ENCODE measurements around the gene PLEKHA3. TPM values are rescaled to one million over a fixed set of nuclear protein-coding genes. Genes with fewer than 3 reads are reported as not detected.

Gene PLEKHA3
- total and polyA plus RNA-seq, 9 of the 15 experiments (the other 6 are each of a cell fraction or from before 2014, with no cell fraction given): 2.3 to 23.4 (median 10.5) TPM

GRCh38 chr2:178478130-178478438, 2.2 kb upstream of the PLEKHA3 start:
- FAIRE-seq (no peak), DNase-seq (ENCODE audit: extremely low read depth in 1 of 4, low spot score in 3 of 4) (peak; percentile 36 to 53 (median 44)), ATAC-seq (no peak)
- under 1% methylated on average over 10 of the region's 10 CpGs for WGBS (ENCODE audit: insufficient coverage, low coverage, missing lambda C conversion rate)
- Histone ChIP-seq H3K79me2 (ENCODE audit: control insufficient read depth, insufficient read depth, low read length) (peaks cover 37% of the 10 kb centered on the region), H3K36me3 (ENCODE audit: control insufficient read depth, insufficient read depth, low read length) (no peaks in the 10 kb centered on the region), H3K27me3 (ENCODE audit: control insufficient read depth in 2 of 2, insufficient read depth in 2 of 2, low read length in 2 of 2) (no peaks in the 10 kb centered on the region), H3K9me1 (ENCODE audit: control insufficient read depth, insufficient read depth, low read length) (no peaks in the 10 kb centered on the region), H2AFZ (ENCODE audit: low read depth, low read length) (peak overlapping the region; percentile 98), H3K27ac (ENCODE audit: extremely low read depth, low read depth, low read length) (peak overlapping the region; percentile 72), H3K4me1 (replicated peaks in 1 of 2; ENCODE audit: control insufficient read depth in 2 of 2, insufficient read depth in 2 of 2, low read length in 2 of 2) (peaks cover 19 to 29% of the 10 kb centered on the region in 2 experiments), H4K20me1 (replicated peaks; ENCODE audit: control insufficient read depth, insufficient read depth, low read length) (no peaks in the 10 kb centered on the region), H3K4me3 (peak overlapping the region; percentile 57), H3K9me3 (replicated peaks; ENCODE audit: control insufficient read depth, insufficient read depth, low read depth, low read length) (no peaks in the 10 kb centered on the region), H3K9ac (ENCODE audit: insufficient read depth in 1 of 2, low read depth in 2 of 2, low read length in 2 of 2) (peak overlapping the region; percentile 75 to 91), H3K4me2 (ENCODE audit: insufficient read depth, low read length) (peak overlapping the region; percentile 95)
- in situ Hi-C loops (cut with MboI): no loop called here
- ChIA-PET CTCF (ENCODE audit: low intra/inter-chr PET ratio) (interaction anchor here (0.9 kb wide), 1 partner anchor 45 kb away, joined by 5 read pairs; no protein-coding TSS in a partner anchor), POLR2A (interaction anchor here (0.7 kb wide), 1 partner anchor 22 kb away, joined by 3 read pairs; no protein-coding TSS in a partner anchor)
- intact Hi-C loops (cut with micrococcal nuclease): loop anchor here (2.0 to 10.0 kb wide), 6 partner anchors 63 to 1527 kb away; partner anchors contain the start of genes CWC22 and RBM45
- TSS peak; percentile 82 for BruUV-seq (replicated peaks)
- TF ChIP-seq, protein P1, sequence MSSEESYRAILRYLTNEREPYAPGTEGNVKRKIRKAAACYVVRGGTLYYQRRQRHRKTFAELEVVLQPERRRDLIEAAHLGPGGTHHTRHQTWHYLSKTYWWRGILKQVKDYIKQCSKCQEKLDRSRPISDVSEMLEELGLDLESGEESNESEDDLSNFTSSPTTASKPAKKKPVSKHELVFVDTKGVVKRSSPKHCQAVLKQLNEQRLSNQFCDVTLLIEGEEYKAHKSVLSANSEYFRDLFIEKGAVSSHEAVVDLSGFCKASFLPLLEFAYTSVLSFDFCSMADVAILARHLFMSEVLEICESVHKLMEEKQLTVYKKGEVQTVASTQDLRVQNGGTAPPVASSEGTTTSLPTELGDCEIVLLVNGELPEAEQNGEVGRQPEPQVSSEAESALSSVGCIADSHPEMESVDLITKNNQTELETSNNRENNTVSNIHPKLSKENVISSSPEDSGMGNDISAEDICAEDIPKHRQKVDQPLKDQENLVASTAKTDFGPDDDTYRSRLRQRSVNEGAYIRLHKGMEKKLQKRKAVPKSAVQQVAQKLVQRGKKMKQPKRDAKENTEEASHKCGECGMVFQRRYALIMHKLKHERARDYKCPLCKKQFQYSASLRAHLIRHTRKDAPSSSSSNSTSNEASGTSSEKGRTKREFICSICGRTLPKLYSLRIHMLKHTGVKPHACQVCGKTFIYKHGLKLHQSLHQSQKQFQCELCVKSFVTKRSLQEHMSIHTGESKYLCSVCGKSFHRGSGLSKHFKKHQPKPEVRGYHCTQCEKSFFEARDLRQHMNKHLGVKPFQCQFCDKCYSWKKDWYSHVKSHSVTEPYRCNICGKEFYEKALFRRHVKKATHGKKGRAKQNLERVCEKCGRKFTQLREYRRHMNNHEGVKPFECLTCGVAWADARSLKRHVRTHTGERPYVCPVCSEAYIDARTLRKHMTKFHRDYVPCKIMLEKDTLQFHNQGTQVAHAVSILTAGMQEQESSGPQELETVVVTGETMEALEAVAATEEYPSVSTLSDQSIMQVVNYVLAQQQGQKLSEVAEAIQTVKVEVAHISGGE (CRISPR knock-in tag; IDR thresholded peaks at IDR 0.05): 0 out of 6 replicates have a peak, but pooled peaks of 1 of the 3 experiments have one; percentile 20
- 0 out of 2 replicates have a peak, but pooled peaks have one; percentile 20 for TF ChIP-seq DNMT1 (IDR thresholded peaks at IDR 0.05)
- no peak for TF ChIP-seq CTCFL (IDR thresholded peaks at IDR 0.05; ENCODE audit: borderline replicate concordance, insufficient read depth, low read depth, low read length, poor library complexity, severe bottlenecking)
- no peak for TF ChIP-seq ATF4 (CRISPR knock-in tag; IDR thresholded peaks at IDR 0.05)
- no peak for TF ChIP-seq ZNF584 (CRISPR knock-in tag; IDR thresholded peaks at IDR 0.05; ENCODE audit: low read depth)
- no peak for TF ChIP-seq ZNF76 (CRISPR knock-in tag; IDR thresholded peaks at IDR 0.05; ENCODE audit: borderline replicate concordance)
- TF ChIP-seq RAD21 (CRISPR knock-in tag; conservative IDR thresholded peaks at IDR 0.05 in 1 of 2, IDR thresholded peaks at IDR 0.05 in 1 of 2): no peak
- no peak for TF ChIP-seq CEBPG (CRISPR knock-in tag; IDR thresholded peaks at IDR 0.05)
- TF ChIP-seq CEBPG (tag; conservative IDR thresholded peaks at IDR 0.05 in 1 of 2, IDR thresholded peaks at IDR 0.05 in 1 of 2): no peak
- no peak for TF ChIP-seq NBN (IDR thresholded peaks at IDR 0.05; ENCODE audit: low read depth)
- TF ChIP-seq SMARCC2 (IDR thresholded peaks at IDR 0.05; ENCODE audit: low read depth): 0 out of 2 replicates have a peak, but pooled peaks have one; percentile 19
- TF ChIP-seq TAF1 (IDR thresholded peaks at IDR 0.05; ENCODE audit: control insufficient read depth, extremely low read depth, insufficient read depth, low read length, severe bottlenecking): no peak
- 0 out of 4 replicates have a peak, but pooled peaks of 1 of the 2 experiments have one; percentile 28 for TF ChIP-seq SRF (CRISPR knock-in tag; IDR thresholded peaks at IDR 0.05)
- TF ChIP-seq PURB (CRISPR knock-in tag; IDR thresholded peaks at IDR 0.05; ENCODE audit: low read depth): no peak
